Uterus (tissue), 2 donors: ENCODE data around the gene PDE4D.

Source experiments
- POLR2A ChIP-seq, 2 donors: fragments of 450-650 bp; IDR thresholded peaks; one replicate each; pipeline ENCODE4 v1.6.1; 2016; ENCODE audit warnings: antibody characterized with exemption in 2 of 2, mild to moderate bottlenecking in 1 of 2, moderate library complexity in 1 of 2
- TF ChIP-seq, protein P1 (sequence below), 4 experiments: fragments of 200-600 bp in 2 of 4; fragments of 450-650 bp in 2 of 4; sonication (generic) in 2 of 4; IDR thresholded peaks; one replicate each; pipeline ENCODE4 v1.5.1; 2016 to 2019; ENCODE audit warnings: antibody characterized with exemption in 4 of 4, mild to moderate bottlenecking in 2 of 4, moderate library complexity in 1 of 4

- TF ChIP-seq, protein P1, sequence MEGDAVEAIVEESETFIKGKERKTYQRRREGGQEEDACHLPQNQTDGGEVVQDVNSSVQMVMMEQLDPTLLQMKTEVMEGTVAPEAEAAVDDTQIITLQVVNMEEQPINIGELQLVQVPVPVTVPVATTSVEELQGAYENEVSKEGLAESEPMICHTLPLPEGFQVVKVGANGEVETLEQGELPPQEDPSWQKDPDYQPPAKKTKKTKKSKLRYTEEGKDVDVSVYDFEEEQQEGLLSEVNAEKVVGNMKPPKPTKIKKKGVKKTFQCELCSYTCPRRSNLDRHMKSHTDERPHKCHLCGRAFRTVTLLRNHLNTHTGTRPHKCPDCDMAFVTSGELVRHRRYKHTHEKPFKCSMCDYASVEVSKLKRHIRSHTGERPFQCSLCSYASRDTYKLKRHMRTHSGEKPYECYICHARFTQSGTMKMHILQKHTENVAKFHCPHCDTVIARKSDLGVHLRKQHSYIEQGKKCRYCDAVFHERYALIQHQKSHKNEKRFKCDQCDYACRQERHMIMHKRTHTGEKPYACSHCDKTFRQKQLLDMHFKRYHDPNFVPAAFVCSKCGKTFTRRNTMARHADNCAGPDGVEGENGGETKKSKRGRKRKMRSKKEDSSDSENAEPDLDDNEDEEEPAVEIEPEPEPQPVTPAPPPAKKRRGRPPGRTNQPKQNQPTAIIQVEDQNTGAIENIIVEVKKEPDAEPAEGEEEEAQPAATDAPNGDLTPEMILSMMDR (IDR thresholded peaks at IDR 0.05) = no peak
- no peak for TF ChIP-seq POLR2A (IDR thresholded peaks at IDR 0.05)
Measured at GRCh38 chr5:59437176-59437575, 456.4 kb downstream of the PDE4D start.
